HG02588 (cell line): ENCODE results near the gene ANKMY1.

Source experiments
- ATAC-seq: cut with Tn5 transposase; IDR thresholded peaks from one replicate; pipeline ENCODE4 v1.9.1; 2021; ENCODE audit warnings: mild to moderate bottlenecking, moderate library complexity; ENCODE audit not compliant: unreplicated experiment

The ANKMY1 gene

GRCh38 chr2:240480834-240481623 is 76.8 kb downstream of the ANKMY1 start:
- ATAC-seq: no peak

- no peak for ATAC-seq
Observed at GRCh38 chr2:240479111-240479501, 78.7 kb downstream of the ANKMY1 start.

- no peak for ATAC-seq
Observed at GRCh38 chr2:240478346-240479110, 79.3 kb downstream of the ANKMY1 start.

GRCh38 chr2:240477916-240478315 is 79.9 kb downstream of the ANKMY1 start:
- no peak for ATAC-seq

GRCh38 chr2:240473211-240473610 is 84.6 kb downstream of the ANKMY1 start:
- ATAC-seq: no peak

- no peak for ATAC-seq
Observed at GRCh38 chr2:240472078-240472790, 85.6 kb downstream of the ANKMY1 start.

GRCh38 chr2:240469740-240470139 is 88.0 kb downstream of the ANKMY1 start:
- no peak for ATAC-seq

- no peak for ATAC-seq
Observed at GRCh38 chr2:240469239-240469636, 88.5 kb downstream of the ANKMY1 start.

- ATAC-seq: no peak
Observed at GRCh38 chr2:240468303-240469238, 89.2 kb downstream of the ANKMY1 start.

- no peak for ATAC-seq
Observed at GRCh38 chr2:240467659-240468302, 90.0 kb downstream of the ANKMY1 start.

GRCh38 chr2:240467149-240467642 is 90.6 kb downstream of the ANKMY1 start:
- no peak for ATAC-seq

- ATAC-seq: no peak
Observed at GRCh38 chr2:240466579-240467148, 91.1 kb downstream of the ANKMY1 start.

GRCh38 chr2:240465765-240466578 is 91.8 kb downstream of the ANKMY1 start:
- ATAC-seq: no peak

- no peak for ATAC-seq
Observed at GRCh38 chr2:240465268-240465764, 92.5 kb downstream of the ANKMY1 start.

- ATAC-seq: no peak
Observed at GRCh38 chr2:240464514-240465241, 93.1 kb downstream of the ANKMY1 start.

GRCh38 chr2:240463866-240464481 is 93.8 kb downstream of the ANKMY1 start:
- ATAC-seq: no peak

- ATAC-seq: no peak
Observed at GRCh38 chr2:240463274-240463865, 94.4 kb downstream of the ANKMY1 start.
